Ishikawa (cell line): Measurements from ENCODE around the gene IPO13.

Experiments used
- CEBPB ChIP-seq: IDR thresholded peaks from 2 replicates; pipeline ENCODE4 v1.6.1; 2012
- CREB1 ChIP-seq: IDR thresholded peaks from 2 replicates; pipeline ENCODE4 v1.6.1; 2012; ENCODE audit warnings: low read depth
- EGR1 ChIP-seq: IDR thresholded peaks from 2 replicates; pipeline ENCODE4 v1.6.1; 2012
- EP300 ChIP-seq: IDR thresholded peaks from 2 replicates; pipeline ENCODE4 v1.6.1; 2012; ENCODE audit warnings: borderline replicate concordance
- FOXM1 ChIP-seq: IDR thresholded peaks from 2 replicates; pipeline ENCODE4 v1.6.1; 2012; ENCODE audit warnings: low read depth, borderline replicate concordance
- MAX ChIP-seq: IDR thresholded peaks from 2 replicates; pipeline ENCODE4 v1.6.1; 2012
- NFIC ChIP-seq: IDR thresholded peaks from 2 replicates; pipeline ENCODE4 v1.6.1; 2012
- RAD21 ChIP-seq: IDR thresholded peaks from 2 replicates; pipeline ENCODE4 v1.6.1; 2012; ENCODE audit warnings: low read depth
- REST ChIP-seq: IDR thresholded peaks from 2 replicates; pipeline ENCODE4 v1.6.1; 2012; ENCODE audit warnings: low read depth, mild to moderate bottlenecking
- TAF1 ChIP-seq: IDR thresholded peaks from 2 replicates; pipeline ENCODE4 v1.6.1; 2012; ENCODE audit warnings: low read depth, mild to moderate bottlenecking
- TCF12 ChIP-seq: IDR thresholded peaks from 2 replicates; pipeline ENCODE4 v1.6.1; 2012; ENCODE audit warnings: low read depth
- TEAD4 ChIP-seq: IDR thresholded peaks from 2 replicates; pipeline ENCODE4 v1.6.1; 2012
- USF1 ChIP-seq: IDR thresholded peaks from 2 replicates; pipeline ENCODE4 v1.6.1; 2012
- YY1 ChIP-seq: IDR thresholded peaks from 2 replicates; pipeline ENCODE4 v1.6.1; 2012; ENCODE audit warnings: low read depth
- ZBTB7A ChIP-seq: IDR thresholded peaks from 2 replicates; pipeline ENCODE4 v1.6.1; 2012; ENCODE audit warnings: low read depth

Gene IPO13

GRCh38 chr1:43942411-43942810, 4.3 kb upstream of the IPO13 start:
- TF ChIP-seq YY1 (no peak), EGR1 (no peak), TEAD4 (no peak), REST (no peak), USF1 (no peak), NFIC (no peak), FOXM1 (no peak), ZBTB7A (no peak), CEBPB (no peak), MAX (no peak), TCF12 (no peak), RAD21 (no peak), CREB1 (no peak), TAF1 (no peak)

GRCh38 chr1:43944860-43945259, 1.9 kb upstream of the IPO13 start:
- TF ChIP-seq RAD21 (no peak), CREB1 (no peak), REST (no peak), USF1 (no peak), TAF1 (no peak), YY1 (no peak), NFIC (no peak), ZBTB7A (no peak), MAX (no peak), TCF12 (no peak), FOXM1 (no peak), TEAD4 (no peak), CEBPB (no peak)

GRCh38 chr1:43945674-43946235, 995 bp upstream of the IPO13 start:
- no peak for TF ChIP-seq CREB1
- TF ChIP-seq MAX, result no peak
- no peak for TF ChIP-seq EP300
- no peak for TF ChIP-seq YY1
- no peak for TF ChIP-seq RAD21
- TF ChIP-seq REST, result no peak
- TF ChIP-seq FOXM1, result no peak
- no peak for TF ChIP-seq EGR1
- no peak for TF ChIP-seq CEBPB
- TF ChIP-seq TAF1, result no peak
- no peak for TF ChIP-seq TEAD4
- no peak for TF ChIP-seq TCF12
- TF ChIP-seq NFIC, result no peak
- TF ChIP-seq ZBTB7A, result no peak

- TF ChIP-seq ZBTB7A (peak; percentile 45; the same call in 1 of the 2 replicates), EGR1 (no peak), TCF12 (0 out of 2 replicates have a peak, but pooled peaks have one; percentile 9)
Measured at GRCh38 chr1:43947061-43947873, 517 bp downstream of the IPO13 start.
